Pulmonary artery endothelial cell (primary cell): ENCODE measurements around the gene TP53BP2. TPM values are rescaled to one million over a fixed set of nuclear protein-coding genes. Genes with fewer than 3 reads are reported as not detected.

Experiments used
- DNase-seq: peaks from one replicate; pipeline ENCODE4 v3.0.0-alpha.2; 2011; ENCODE audit warnings: low read depth, low spot score
- total RNA-seq: library from RNA; depleted of rRNA; stranded (reverse); fragments of >200 nt; gene quantifications from 2 replicates; pipeline ENCODE4 v1.2.3, GENCODE V29; 2014

The TP53BP2 gene
- total RNA-seq, 1 donor from 2014 or later = 16.0 TPM

DNA sequence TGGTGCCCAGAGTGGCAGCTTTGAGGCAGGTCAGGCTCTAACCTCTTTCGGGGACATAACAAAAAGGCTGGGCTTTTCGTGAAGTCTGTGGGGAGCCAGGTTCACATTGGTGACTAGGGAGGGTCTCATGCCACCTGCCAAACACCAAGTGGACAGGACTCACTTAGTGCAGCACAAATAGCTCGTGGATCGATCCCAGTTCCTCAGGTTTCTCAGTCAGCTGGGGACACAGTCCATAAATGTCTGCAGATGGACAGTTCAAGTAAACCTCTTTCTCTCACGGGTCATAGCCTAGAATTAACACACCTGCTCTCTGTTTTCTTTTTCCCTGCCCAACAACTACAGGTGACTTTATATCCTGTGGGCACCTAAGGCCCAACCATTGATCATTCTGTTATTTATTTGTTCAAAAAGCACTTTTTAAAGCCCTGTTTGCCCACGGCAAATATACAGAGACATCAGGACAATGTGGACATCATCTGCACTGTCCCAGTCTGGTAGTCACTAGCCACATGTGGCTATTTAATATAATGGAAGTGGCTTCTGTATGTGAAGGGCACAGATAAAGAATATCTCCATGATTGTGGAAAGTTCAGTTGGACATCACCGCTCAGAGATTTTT lies 79.9 kb downstream of the TP53BP2 start:
- DNase-seq = no peak

GRCh38 chr1:223765036-223765718 lies 80.6 kb downstream of the TP53BP2 start:
- no peak for DNase-seq

- no peak for DNase-seq
Observed at GRCh38 chr1:223763881-223764280, 81.9 kb downstream of the TP53BP2 start.

- DNase-seq = no peak
Observed at GRCh38 chr1:223763251-223763650, 82.5 kb downstream of the TP53BP2 start.

- DNase-seq = no peak
Observed at GRCh38 chr1:223761411-223761810, 84.3 kb downstream of the TP53BP2 start.

GRCh38 chr1:223760833-223761232 lies 84.9 kb downstream of the TP53BP2 start:
- DNase-seq = no peak

DNA sequence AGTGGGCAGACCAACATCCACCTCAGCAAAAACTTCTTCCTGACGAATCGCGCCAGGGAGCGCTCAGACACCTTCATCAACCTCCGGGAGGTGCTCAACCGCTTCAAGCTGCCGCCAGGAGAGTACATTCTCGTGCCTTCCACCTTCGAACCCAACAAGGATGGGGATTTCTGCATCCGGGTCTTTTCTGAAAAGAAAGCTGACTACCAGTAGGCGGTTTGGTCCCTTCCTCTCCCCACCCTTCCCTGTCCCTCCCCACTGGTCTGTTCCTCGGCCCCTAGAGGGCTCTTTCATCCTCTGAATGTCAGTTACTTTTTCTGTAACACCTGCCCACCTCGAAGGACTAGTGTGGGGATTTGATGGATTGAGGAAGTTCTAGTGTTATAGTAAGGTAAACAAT lies 86.5 kb downstream of the TP53BP2 start:
- DNase-seq = no peak

GRCh38 chr1:223758734-223759133 lies 87.0 kb downstream of the TP53BP2 start:
- no peak for DNase-seq

- no peak for DNase-seq
Observed at GRCh38 chr1:223756806-223757700, 88.7 kb downstream of the TP53BP2 start.

DNA sequence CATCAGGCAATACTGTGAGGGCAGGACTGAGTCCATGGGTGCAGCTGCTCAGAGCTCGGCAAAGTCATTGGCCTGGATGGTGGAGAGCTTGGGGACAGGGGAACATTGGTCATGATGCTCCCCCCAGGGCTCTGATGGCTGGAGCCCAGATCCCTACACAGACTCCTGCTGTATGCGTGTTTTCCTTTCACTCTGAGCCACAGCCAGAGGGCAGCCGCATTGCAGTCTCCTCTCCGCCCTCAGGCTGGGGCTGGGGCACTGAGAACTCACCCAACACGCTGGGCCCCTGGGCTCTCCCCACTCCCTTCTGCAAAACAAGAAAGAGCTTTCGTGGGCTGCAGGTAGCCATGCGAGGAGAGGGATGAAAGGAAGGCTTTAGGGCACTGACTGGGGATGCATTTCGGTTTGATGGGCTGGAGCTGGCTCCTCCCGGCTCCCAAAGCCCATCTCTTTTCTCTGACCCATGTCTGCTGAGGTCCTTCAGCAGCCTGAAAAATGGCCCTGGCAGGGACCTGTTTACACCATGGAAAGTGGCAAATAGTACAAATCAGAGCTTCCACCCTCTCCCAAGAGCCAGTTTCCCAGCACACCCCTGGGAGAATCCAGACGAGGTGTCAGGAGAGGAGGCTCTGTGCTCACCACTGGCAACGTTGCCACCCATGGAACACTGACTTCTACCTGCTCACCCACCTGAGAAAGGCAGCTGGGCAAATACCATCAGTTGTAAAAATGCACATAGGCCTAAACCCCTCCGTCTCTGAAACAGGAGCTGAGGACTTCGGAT lies 89.6 kb downstream of the TP53BP2 start:
- DNase-seq = no peak

- DNase-seq = no peak
Observed at GRCh38 chr1:223755432-223755792, 90.3 kb downstream of the TP53BP2 start.

DNA sequence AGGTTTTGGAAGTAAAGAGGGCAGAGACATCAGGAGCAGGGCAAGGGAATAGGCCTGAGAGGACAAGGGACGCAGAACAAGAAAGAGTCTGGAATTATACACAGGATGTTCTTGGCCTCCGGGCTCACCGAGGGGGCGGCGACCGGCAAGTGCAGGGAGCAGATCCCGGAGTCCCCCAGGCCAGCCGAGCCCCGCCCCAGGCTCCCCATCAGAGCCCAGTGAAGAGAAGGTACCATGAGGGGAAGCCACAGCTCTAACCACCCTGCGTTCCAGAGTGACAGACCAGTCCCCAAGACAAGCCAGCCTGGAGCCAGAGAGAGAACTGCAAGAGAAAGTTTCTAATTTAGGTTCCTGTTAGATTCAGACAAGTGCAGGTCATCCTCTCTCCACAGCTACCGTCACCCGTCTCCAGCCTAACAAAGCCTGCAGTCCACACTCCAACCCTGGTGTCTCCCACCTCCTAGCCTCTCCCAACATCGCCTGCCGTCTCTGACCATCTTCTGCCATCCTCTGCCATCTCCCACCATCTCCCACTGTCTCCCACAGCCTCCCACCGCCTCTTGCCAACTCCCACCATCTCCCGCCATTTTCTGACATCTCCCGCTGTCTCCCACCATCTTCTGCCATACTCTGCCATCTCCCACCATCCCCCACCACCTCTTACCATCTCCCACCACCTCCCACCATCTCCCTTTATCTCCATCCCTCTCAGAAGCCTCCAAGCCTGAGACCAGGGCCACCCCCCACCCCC lies 90.9 kb downstream of the TP53BP2 start:
- DNase-seq = no peak

DNA sequence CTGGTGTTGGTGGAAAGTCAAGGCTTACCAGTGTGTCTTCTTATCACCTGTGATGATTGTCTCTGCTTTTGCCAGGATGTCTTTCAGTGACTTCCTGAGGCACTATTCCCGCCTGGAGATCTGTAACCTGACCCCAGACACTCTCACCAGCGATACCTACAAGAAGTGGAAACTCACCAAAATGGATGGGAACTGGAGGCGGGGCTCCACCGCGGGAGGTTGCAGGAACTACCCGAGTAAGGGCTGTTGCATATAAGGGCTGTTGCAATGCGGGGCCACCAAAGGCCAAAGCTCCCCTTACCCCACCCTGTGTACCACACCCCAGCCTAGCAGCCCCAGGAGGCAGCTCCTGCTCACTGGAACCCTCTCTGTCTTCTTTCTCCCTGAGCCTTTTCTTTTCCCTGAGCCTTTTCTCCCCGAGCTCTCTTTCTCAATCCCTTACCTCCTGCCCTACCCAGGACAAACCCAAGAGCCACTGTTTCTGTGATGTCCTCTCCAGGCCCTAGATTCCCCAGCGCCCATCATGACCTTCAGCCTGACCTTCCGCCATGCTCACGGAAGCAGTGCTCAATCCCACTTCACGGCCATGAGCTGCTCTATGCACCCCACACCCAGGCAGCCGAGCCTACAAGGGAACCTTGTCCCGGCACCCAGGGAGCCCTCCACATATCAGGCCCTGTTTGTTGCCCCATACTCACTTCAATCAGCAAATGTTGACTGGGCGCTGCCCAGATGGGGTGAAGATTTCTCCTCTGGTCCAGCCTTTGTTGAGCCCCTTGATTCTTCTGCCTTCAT lies 92.8 kb downstream of the TP53BP2 start:
- no peak for DNase-seq

DNA sequence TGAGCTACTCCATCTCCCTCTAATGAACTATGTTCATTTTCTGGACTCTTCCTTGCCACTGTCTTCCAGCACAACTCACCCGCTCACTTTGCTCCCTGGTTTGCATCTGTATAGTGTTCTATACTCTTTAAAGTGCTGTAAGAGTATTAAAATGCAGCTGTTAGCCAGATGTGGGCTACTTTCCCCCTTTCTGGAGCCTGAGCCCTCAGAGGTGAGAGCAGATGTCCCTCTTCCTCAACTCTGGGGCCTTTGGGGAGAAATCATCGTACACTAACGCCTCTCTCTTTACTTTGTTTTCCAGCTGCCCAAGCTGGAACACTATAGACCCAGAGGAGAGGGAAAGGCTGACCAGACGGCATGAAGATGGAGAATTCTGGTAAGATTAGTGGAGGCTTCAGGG lies 94.1 kb downstream of the TP53BP2 start:
- DNase-seq = no peak

GRCh38 chr1:223750730-223751570 lies 94.8 kb downstream of the TP53BP2 start:
- no peak for DNase-seq

DNA sequence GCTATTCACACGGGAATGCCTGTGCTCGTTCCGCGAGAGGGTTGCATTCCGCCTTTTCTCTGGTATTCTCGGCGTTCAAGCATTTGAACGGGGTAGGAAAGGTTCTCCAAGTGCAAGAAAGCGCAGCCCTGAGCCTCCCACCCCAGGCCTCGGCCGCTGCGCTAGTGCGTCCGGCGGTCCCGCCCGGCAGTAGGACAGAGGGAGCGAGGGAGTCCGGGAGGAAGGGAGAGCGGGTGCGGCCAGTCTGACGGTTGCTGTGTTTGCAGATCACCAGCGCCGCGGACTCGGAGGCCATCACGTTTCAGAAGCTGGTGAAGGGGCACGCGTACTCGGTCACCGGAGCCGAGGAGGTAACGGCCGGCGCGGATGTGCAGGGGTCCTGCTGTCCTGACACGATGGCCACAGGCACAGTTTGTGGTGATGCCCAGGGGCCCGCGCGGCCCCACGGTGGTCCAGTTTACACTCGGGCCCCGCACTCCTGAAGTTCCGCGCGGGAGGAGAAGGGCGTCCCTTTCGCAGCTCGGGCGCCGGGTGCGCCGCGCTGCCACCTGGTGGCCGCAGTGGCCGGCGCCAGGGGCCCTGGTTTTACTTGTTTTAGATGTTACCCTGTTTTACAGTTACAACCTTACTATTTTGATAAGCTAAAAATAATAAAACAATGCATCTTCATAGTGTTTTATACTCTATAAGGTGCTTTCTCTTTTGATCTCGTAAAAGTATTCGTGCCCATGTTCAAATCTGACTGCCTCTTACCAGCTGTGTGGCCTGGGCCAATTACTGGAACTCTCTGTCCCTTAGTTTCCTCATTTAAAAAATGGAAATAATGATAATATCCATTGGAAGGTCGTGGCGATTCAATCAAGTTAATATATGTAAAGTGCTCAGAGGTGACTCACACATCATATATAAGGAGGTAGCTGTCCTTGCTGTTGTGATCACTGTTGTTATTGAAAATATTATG lies 96.7 kb downstream of the TP53BP2 start:
- no peak for DNase-seq

GRCh38 chr1:223748405-223748772 lies 97.4 kb downstream of the TP53BP2 start:
- no peak for DNase-seq

- no peak for DNase-seq
Observed at GRCh38 chr1:223747838-223748335, 97.9 kb downstream of the TP53BP2 start.
